Effector memory CD4-positive, alpha-beta T cell (primary cell): Measurements from ENCODE around the gene SLC15A4.

Source experiments
- DNase-seq, 3 donors: peaks; one replicate each; pipeline ENCODE4 v3.0.0-alpha.2; 2020
- H3K27ac ChIP-seq: 2 replicates; pipeline ENCODE4 v1.7.0; 2013; ENCODE audit warnings: mild to moderate bottlenecking, low read length, moderate library complexity; ENCODE audit not compliant: insufficient read depth, poor library complexity, severe bottlenecking
- H3K27me3 ChIP-seq: replicated peaks from 2 replicates; pipeline ENCODE4 v1.7.0; 2013; ENCODE audit warnings: mild to moderate bottlenecking, low read length; ENCODE audit not compliant: insufficient read depth, control insufficient read depth, poor library complexity, severe bottlenecking
- H3K36me3 ChIP-seq: 2 replicates; pipeline ENCODE4 v1.7.0; 2013; ENCODE audit warnings: mild to moderate bottlenecking, low read length, moderate library complexity; ENCODE audit not compliant: control insufficient read depth, insufficient read depth
- H3K4me1 ChIP-seq: 2 replicates; pipeline ENCODE4 v1.7.0; 2013; ENCODE audit warnings: low read length, mild to moderate bottlenecking; ENCODE audit not compliant: control insufficient read depth, insufficient read depth, poor library complexity, severe bottlenecking
- H3K4me3 ChIP-seq: 2 replicates; pipeline ENCODE4 v1.7.0; 2013; ENCODE audit warnings: low read length, low read depth, mild to moderate bottlenecking; ENCODE audit not compliant: insufficient read depth, poor library complexity, severe bottlenecking
- H3K9me3 ChIP-seq: 2 replicates; pipeline ENCODE4 v1.7.0; 2013; ENCODE audit warnings: mild to moderate bottlenecking, low read length, moderate library complexity; ENCODE audit not compliant: control insufficient read depth
- total RNA-seq, 3 donors: gene quantifications; one replicate each; lab custom pipeline; 2026; lab: John Stamatoyannopoulos, UW

SLC15A4 gene
- 11.9 to 26.5 (median 18.2) reads per million in 3 donors for total RNA-seq

GRCh38 chr12:128823916-128824839 is at the start of gene SLC15A4:
Gene SLC15A4, minus strand, starts transcription at chr12:128823958. Its CDS starts 15 bp downstream, at chr12:128823943.
- DNase-seq: peak; percentile 73 to 84 (median 77)
- Histone ChIP-seq H3K4me1 (peaks cover 14% of the 10 kb centered on the region), H3K27ac (peak within 1 kb of the TSS; percentile 37)

DNA sequence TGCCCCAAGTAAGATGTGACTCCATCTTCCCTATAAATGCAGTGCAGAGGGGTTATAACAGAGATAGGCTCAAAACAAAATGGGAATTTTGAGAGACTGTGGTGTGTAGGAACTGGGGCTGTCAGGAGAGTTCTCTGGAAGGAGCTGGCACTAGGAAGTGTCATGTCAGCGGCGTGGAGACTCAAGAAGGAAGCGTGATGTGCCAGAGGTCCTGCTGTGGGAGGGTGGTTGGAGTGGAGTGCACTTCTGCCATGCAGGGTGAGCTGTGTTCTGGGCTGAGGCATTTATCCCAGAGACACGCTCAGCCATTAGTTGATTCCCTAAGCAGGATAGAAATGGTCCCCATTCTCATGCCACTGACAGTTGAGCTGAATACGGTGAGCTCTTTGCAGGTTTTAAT is 48.5 kb upstream of the SLC15A4 start:
- DNase-seq: no peak
- H3K36me3 ChIP-seq: no peaks in the 10 kb centered on the region
- H3K27me3 ChIP-seq: no peaks in the 10 kb centered on the region
- H3K27ac ChIP-seq: no peak overlapping the region
- H3K9me3 ChIP-seq: no peaks in the 10 kb centered on the region
- H3K4me3 ChIP-seq: no peak overlapping the region
- no peaks in the 10 kb centered on the region for H3K4me1 ChIP-seq

More at GRCh38 chr12:128823916-128824839, at the start of gene SLC15A4:
- Histone ChIP-seq H3K4me3 (peak within 1 kb of the TSS; percentile 75), H3K36me3 (no peaks in the 10 kb centered on the region), H3K9me3 (no peaks in the 10 kb centered on the region), H3K27me3 (no peaks in the 10 kb centered on the region)

DNA sequence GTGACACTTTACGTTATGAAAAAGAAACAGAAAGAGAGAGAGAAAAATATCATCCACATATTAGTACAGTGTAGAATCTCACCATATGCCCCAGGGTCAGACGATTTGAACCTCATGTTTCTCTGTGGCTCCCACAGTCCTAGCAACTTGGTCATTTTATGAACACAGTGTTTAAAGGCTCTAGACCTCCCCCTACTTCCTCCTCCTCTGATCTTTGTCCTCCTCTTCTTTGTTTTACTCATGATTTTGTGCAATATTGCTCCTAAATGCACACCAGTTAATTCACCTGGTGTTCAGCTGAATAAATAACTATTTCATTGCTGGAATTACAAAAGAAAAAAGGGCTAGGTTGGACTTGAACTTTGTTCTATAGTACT is 47.7 kb upstream of the SLC15A4 start:
- H3K36me3 ChIP-seq: no peaks in the 10 kb centered on the region
- no peak overlapping the region for H3K27ac ChIP-seq
- H3K4me1 ChIP-seq: no peaks in the 10 kb centered on the region
- no peaks in the 10 kb centered on the region for H3K9me3 ChIP-seq
- DNase-seq: no peak
- H3K4me3 ChIP-seq: no peak overlapping the region
- no peaks in the 10 kb centered on the region for H3K27me3 ChIP-seq

DNA sequence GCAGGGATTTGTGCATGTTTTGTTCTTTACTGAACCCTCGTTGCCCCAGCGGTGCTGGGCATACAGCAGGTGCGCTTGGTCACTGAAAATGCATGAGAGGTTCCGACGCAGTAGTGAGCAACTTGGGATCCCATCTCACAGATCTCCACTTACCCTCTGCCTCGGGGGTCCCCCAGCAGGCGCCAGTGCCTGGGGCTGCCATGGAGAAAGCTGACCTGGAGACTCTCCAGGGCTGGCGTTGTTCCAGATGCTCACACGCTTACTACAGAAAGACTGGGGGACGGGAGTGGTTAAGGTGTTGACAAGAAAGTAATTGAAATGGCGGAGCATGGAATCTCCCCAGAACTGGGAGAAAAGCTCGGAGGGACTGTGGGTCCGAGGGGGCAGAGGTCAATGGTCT is 43.7 kb upstream of the SLC15A4 start:
- H3K4me3 ChIP-seq: no peak overlapping the region
- no peak overlapping the region for H3K27ac ChIP-seq
- no peaks in the 10 kb centered on the region for H3K9me3 ChIP-seq
- H3K27me3 ChIP-seq: no peaks in the 10 kb centered on the region
- H3K36me3 ChIP-seq: no peaks in the 10 kb centered on the region
- H3K4me1 ChIP-seq: no peaks in the 10 kb centered on the region
- no peak for DNase-seq

DNA sequence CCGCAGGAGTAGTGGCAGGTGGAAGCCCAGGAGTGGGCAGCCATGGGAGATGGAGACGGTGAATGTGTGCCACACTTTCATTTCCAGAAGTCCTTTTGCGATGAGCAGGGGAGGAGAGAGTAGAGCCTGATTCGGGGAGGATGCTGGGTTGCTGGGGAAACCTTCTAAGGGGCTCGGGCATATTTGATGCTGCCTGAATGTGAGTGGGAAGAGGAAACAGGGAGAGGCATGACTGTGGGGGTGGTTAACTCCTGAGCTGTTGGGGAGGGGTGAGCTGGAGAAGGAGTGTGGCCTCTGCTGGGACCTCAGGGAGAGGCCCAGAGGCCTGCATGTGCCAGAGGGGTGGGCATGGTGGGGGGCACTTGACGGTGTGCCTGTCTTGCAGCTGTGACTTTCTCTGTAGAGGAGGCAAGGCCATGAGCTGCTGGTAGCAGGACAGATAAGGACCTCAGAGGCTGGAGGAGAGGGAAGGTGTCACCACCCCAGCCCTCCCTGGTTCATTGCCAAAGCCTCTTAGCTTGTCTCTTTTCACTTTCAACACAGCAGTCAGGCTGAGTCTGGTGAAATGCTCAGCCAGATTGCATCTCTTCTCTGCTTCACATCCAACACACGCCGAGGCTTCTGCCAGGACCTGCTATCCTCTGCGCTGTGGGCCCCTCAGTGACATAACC is 40.9 kb upstream of the SLC15A4 start:
- H3K27ac ChIP-seq: no peak overlapping the region
- no peaks in the 10 kb centered on the region for H3K36me3 ChIP-seq
- no peak for DNase-seq
- no peaks in the 10 kb centered on the region for H3K4me1 ChIP-seq
- no peaks in the 10 kb centered on the region for H3K9me3 ChIP-seq
- H3K4me3 ChIP-seq: no peak overlapping the region
- H3K27me3 ChIP-seq: no peaks in the 10 kb centered on the region

- no peak overlapping the region for H3K4me3 ChIP-seq
- no peaks in the 10 kb centered on the region for H3K4me1 ChIP-seq
- H3K36me3 ChIP-seq: no peaks in the 10 kb centered on the region
- no peaks in the 10 kb centered on the region for H3K27me3 ChIP-seq
- no peak overlapping the region for H3K27ac ChIP-seq
- DNase-seq: no peak
- H3K9me3 ChIP-seq: no peaks in the 10 kb centered on the region
Measured at GRCh38 chr12:128863957-128864356, 40.2 kb upstream of the SLC15A4 start.

DNA sequence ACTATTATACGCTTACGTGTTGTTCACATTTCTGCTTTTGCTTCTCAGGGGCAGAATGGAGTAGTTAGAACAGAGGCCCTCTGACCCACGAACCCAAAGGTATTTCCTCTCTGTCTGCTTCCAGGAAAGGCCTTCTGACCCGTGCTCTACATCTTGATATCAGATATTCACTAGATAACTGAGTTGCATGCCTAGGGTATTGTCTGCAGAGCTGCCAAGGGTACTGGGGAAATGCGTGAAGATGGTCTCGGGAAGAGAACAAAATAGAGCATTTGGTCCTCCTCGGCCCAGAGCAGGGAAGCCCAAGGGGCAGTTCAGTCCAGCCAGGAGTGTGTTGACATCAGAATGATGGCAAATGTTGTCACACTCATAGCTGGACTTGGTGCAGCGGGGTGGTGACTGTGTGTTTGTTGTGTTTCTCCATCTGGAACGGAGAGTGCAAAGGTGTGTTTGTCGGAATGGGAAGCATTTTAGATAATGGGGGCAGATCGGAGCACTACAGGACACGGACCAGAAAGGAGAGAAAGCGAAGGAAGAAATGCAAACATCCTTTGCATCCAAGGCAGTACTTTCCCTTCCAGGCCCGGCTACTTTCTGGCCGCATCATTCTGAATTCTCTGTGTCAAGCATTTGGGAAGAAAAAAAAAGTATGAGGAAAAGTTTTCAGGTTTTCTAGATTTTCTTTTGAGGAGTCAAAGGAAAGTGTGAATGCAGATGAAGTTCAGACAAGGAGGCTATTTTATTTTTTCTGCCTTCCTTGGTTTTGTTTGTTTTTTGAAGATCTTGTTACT is 37.7 kb upstream of the SLC15A4 start:
- no peak overlapping the region for H3K27ac ChIP-seq
- H3K4me3 ChIP-seq: no peak overlapping the region
- H3K4me1 ChIP-seq: no peaks in the 10 kb centered on the region
- no peak for DNase-seq
- no peaks in the 10 kb centered on the region for H3K27me3 ChIP-seq
- H3K9me3 ChIP-seq: no peaks in the 10 kb centered on the region
- no peaks in the 10 kb centered on the region for H3K36me3 ChIP-seq

- H3K27ac ChIP-seq: no peak overlapping the region
Measured at GRCh38 chr12:128859311-128859710, 35.6 kb upstream of the SLC15A4 start.

GRCh38 chr12:128857133-128857763 is 33.5 kb upstream of the SLC15A4 start:
- H3K9me3 ChIP-seq: no peaks in the 10 kb centered on the region
- no peak overlapping the region for H3K27ac ChIP-seq
- no peaks in the 10 kb centered on the region for H3K4me1 ChIP-seq
- DNase-seq: no peak
- peaks cover 6% of the 10 kb centered on the region for H3K27me3 ChIP-seq
- no peak overlapping the region for H3K4me3 ChIP-seq
- no peaks in the 10 kb centered on the region for H3K36me3 ChIP-seq

More at GRCh38 chr12:128859311-128859710, 35.6 kb upstream of the SLC15A4 start:
- H3K4me1 ChIP-seq: no peaks in the 10 kb centered on the region
- no peaks in the 10 kb centered on the region for H3K36me3 ChIP-seq
- no peaks in the 10 kb centered on the region for H3K9me3 ChIP-seq
- H3K4me3 ChIP-seq: no peak overlapping the region
- DNase-seq: no peak
- H3K27me3 ChIP-seq: no peaks in the 10 kb centered on the region
